ENCODE measurements around the gene ZFYVE26.

ZFYVE26 gene

DNA sequence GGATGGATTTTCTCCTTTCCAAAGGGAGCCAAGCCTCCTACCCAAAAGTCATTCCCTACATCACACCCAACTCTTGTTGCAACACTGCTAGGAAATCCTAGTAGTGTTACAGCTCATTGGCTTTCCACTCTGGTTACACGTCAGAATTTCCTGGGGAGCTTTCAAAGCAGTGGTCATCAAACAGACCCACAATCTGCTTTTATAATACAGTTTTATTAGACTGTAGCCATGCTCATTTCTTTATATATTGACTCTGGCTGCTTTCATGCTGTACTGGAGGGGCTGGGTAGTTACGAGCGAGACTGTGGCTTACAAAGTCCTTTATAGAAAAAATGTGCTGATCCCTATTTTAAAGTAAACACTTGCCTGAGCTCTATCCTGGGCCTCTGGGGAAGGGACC, 34.3 kb downstream of the ZFYVE26 start:
- TF ChIP-seq POU2F2 (IDR thresholded peaks at IDR 0.05; ENCODE audit: low read depth, low read length), result no peak
- TF ChIP-seq PAX5 (IDR thresholded peaks at IDR 0.05; ENCODE audit: insufficient read depth, low read length, severe bottlenecking), result no peak
- no peak for TF ChIP-seq POLR2AphosphoS5 (IDR thresholded peaks at IDR 0.05; ENCODE audit: low read depth, low read length)
- no peak for TF ChIP-seq SPI1 (IDR thresholded peaks at IDR 0.05; ENCODE audit: low read depth, low read length)
- TF ChIP-seq TAF1 (IDR thresholded peaks at IDR 0.05; ENCODE audit: low read depth, low read length), result no peak
- TF ChIP-seq POLR2A (IDR thresholded peaks at IDR 0.05; ENCODE audit: low read depth, low read length), result no peak
- DNase-seq (ENCODE audit: insufficient read length, low spot score) (no peak), FAIRE-seq (no peak)

DNA sequence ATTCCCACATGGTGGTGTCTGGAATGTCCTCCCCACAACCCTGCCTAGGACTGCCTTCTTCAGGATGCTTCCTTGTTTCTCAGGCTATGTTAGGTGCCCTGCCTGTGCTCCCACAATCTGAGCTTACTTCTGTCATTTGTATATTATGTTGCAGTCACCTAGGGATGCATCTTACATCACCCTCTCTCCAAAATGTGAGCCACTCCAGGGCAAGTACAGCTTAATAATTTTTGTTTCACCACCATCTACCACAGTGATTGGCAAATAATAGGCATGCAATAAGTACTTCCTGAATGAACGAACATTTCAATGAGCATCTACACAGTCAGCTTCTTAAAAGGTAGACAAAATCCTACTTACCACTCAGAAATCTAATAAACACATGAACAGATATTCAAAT, 37.6 kb downstream of the ZFYVE26 start:
- no peak for FAIRE-seq
- TF ChIP-seq POU2F2 (IDR thresholded peaks at IDR 0.05; ENCODE audit: low read depth, low read length), result no peak
- TF ChIP-seq PAX5 (IDR thresholded peaks at IDR 0.05; ENCODE audit: insufficient read depth, low read length, severe bottlenecking), result no peak
- TF ChIP-seq POLR2AphosphoS5 (IDR thresholded peaks at IDR 0.05; ENCODE audit: low read depth, low read length), result no peak
- TF ChIP-seq POLR2A (IDR thresholded peaks at IDR 0.05; ENCODE audit: low read depth, low read length), result no peak
- TF ChIP-seq SPI1 (IDR thresholded peaks at IDR 0.05; ENCODE audit: low read depth, low read length), result no peak
- TF ChIP-seq TAF1 (IDR thresholded peaks at IDR 0.05; ENCODE audit: low read depth, low read length), result no peak
- no peak for DNase-seq (ENCODE audit: insufficient read length, low spot score)

DNA sequence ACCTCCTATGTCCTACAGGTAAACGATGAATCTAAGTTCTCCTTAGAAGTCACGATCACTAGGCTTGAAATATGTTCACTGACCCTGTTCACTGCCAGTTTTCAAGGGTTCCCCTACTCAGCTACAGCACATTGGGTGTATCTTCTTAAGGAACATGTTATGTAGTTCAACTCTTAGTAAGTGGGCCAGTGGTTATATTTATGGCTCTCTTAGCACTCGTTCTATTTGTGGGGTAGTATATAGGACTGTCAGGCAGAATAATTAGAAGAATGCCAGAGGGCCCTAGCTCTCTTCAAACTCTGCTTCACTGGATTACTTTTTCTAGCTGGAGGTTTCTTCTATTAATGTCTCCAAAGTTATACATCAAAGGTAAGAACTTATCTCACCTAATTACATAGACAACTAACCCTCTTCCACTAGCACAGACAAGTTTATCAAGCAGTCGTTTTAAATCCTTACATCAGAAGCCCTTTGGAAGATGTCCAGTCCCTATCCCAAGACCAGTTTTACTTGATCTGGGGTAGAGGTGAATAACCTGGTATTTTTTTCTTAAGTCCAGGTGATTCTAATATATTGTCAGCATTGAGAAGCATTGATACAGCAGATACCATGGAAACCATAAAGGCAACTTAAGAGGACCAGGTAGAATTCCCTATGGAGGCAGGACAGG, 39.6 kb downstream of the ZFYVE26 start:
- TF ChIP-seq POLR2A (IDR thresholded peaks at IDR 0.05; ENCODE audit: low read depth, low read length) (no peak), SPI1 (IDR thresholded peaks at IDR 0.05; ENCODE audit: low read depth, low read length) (no peak), POLR2AphosphoS5 (IDR thresholded peaks at IDR 0.05; ENCODE audit: low read depth, low read length) (no peak), PAX5 (IDR thresholded peaks at IDR 0.05; ENCODE audit: insufficient read depth, low read length, severe bottlenecking) (no peak), TAF1 (IDR thresholded peaks at IDR 0.05; ENCODE audit: low read depth, low read length) (no peak), POU2F2 (IDR thresholded peaks at IDR 0.05; ENCODE audit: low read depth, low read length) (no peak)
- DNase-seq (ENCODE audit: insufficient read length, low spot score) (no peak), FAIRE-seq (no peak)

DNA sequence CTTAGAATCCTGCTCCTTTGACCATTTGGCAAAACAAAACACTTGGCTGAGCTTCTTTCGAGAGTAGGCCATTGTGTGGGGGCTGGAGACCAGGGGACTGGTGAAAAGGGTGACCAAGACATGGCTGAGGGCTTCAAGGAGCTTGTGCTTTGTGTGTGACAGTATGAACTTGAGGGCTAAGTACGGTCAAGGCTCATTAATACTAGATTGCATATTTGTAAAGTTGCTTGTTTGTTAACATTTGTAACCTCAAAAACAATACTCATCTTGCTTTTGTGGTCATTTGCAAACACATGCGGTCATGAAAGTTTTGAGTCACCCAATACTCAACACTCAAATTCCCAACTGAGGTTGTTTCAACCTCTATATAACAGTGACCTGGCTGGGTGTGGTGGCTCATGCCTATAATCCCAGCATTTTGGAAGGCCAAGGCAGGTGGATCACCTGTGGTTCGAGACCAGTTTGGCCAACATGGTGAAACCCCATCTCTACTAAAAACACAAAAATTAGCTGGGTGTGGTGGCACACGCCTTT, 42.5 kb downstream of the ZFYVE26 start:
- FAIRE-seq (no peak), DNase-seq (ENCODE audit: insufficient read length, low spot score) (no peak)
- TF ChIP-seq PAX5 (IDR thresholded peaks at IDR 0.05; ENCODE audit: insufficient read depth, low read length, severe bottlenecking) (no peak), SPI1 (IDR thresholded peaks at IDR 0.05; ENCODE audit: low read depth, low read length) (no peak), POU2F2 (IDR thresholded peaks at IDR 0.05; ENCODE audit: low read depth, low read length) (no peak), POLR2AphosphoS5 (IDR thresholded peaks at IDR 0.05; ENCODE audit: low read depth, low read length) (no peak), POLR2A (IDR thresholded peaks at IDR 0.05; ENCODE audit: low read depth, low read length) (no peak), TAF1 (IDR thresholded peaks at IDR 0.05; ENCODE audit: low read depth, low read length) (no peak)

DNA sequence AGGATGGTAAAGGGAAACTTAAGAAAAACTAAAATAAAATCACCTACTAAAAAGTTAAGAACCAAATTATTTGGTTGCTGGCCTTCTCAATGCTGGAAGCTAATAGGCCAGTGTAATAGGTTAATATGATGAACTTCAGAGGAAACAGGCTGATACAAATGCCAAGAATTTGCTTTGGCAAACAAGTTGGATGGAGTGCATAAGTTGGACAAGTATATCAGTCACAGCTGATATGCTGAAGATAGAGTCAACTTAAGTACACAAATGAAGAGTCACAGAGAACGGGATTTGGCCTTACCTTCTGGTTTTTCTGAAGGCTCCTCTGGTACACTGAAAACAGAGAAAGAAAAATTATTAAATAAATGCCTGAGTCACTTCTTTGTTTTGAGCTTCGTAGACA, 48.2 kb downstream of the ZFYVE26 start:
- DNase-seq (ENCODE audit: insufficient read length, low spot score) (no peak), FAIRE-seq (no peak)
- TF ChIP-seq PAX5 (IDR thresholded peaks at IDR 0.05; ENCODE audit: insufficient read depth, low read length, severe bottlenecking), result no peak
- no peak for TF ChIP-seq POLR2A (IDR thresholded peaks at IDR 0.05; ENCODE audit: low read depth, low read length)
- TF ChIP-seq POLR2AphosphoS5 (IDR thresholded peaks at IDR 0.05; ENCODE audit: low read depth, low read length), result no peak
- no peak for TF ChIP-seq SPI1 (IDR thresholded peaks at IDR 0.05; ENCODE audit: low read depth, low read length)

DNA sequence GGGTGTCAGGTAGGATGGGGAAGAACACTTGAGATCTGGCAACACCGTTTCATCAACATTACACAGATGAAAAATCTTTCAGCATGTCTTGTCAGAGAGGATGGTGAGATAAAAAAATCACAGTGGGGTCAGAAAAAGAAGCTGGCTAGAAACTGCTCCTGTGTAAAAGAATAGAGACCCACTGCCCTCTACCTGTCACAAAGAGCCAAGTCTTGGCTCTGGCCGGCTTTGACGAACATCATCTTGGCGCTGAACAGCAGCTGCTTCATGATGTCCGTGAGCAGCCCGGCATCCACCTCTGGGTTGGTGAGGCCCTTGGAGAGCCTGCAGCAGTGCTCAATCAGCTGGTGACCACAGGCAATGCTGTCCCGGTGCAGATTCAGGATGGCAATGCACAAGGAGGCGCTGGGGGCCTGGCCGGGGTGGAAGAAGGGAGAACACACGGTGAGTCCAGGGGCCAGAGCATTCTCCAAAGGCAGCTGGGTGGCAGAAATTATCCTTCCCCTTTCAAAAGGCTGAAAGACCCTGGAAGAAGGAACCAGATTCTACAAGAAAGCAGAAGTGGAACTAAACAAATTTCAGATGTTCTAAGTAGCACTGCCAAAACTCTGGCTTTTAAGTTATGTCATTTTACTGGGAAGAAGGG, 50.2 kb downstream of the ZFYVE26 start:
- TF ChIP-seq POLR2AphosphoS5 (IDR thresholded peaks at IDR 0.05; ENCODE audit: low read depth, low read length) (no peak), SPI1 (IDR thresholded peaks at IDR 0.05; ENCODE audit: low read depth, low read length) (peak; percentile 87), POU2F2 (IDR thresholded peaks at IDR 0.05; ENCODE audit: low read depth, low read length) (no peak), POLR2A (IDR thresholded peaks at IDR 0.05; ENCODE audit: low read depth, low read length) (no peak), PAX5 (IDR thresholded peaks at IDR 0.05; ENCODE audit: insufficient read depth, low read length, severe bottlenecking) (no peak), TAF1 (IDR thresholded peaks at IDR 0.05; ENCODE audit: low read depth, low read length) (no peak)
- DNase-seq (ENCODE audit: insufficient read length, low spot score), result no peak
- no peak for FAIRE-seq

DNA sequence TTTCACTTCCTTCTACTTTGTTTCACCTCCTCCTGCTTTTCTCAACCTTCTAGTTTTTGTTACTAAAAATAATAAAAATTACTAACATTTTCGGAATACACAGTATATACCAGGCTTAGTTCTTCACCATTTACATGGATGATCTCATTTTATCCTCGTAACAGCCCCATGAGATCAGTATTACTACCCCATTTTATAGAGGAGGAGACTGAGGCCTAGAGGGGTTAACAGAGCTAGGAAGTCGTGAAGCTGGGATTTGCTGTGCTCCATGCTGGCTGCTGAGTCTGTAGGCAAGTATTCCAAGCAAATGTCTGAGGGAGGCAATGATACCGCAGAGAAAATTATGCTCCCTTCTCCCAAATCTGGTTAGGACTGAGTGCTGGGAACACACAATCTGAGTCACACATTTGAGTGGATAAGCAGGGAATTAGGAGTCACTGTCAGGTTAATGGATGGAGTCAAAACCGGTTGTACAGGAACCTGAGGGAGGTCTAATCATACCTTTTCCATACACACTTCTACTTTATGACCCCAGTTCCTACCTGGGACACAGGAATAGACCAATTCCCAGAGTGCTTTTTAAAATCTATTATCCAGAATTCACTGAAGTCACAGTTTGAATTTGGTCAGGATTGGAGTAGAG, 51.1 kb downstream of the ZFYVE26 start:
- TF ChIP-seq PAX5 (IDR thresholded peaks at IDR 0.05; ENCODE audit: insufficient read depth, low read length, severe bottlenecking), result no peak
- no peak for TF ChIP-seq POU2F2 (IDR thresholded peaks at IDR 0.05; ENCODE audit: low read depth, low read length)
- TF ChIP-seq TAF1 (IDR thresholded peaks at IDR 0.05; ENCODE audit: low read depth, low read length), result no peak
- TF ChIP-seq POLR2A (IDR thresholded peaks at IDR 0.05; ENCODE audit: low read depth, low read length), result no peak
- no peak for TF ChIP-seq SPI1 (IDR thresholded peaks at IDR 0.05; ENCODE audit: low read depth, low read length)
- no peak for TF ChIP-seq POLR2AphosphoS5 (IDR thresholded peaks at IDR 0.05; ENCODE audit: low read depth, low read length)
- FAIRE-seq (no peak), DNase-seq (ENCODE audit: insufficient read length, low spot score) (no peak)

DNA sequence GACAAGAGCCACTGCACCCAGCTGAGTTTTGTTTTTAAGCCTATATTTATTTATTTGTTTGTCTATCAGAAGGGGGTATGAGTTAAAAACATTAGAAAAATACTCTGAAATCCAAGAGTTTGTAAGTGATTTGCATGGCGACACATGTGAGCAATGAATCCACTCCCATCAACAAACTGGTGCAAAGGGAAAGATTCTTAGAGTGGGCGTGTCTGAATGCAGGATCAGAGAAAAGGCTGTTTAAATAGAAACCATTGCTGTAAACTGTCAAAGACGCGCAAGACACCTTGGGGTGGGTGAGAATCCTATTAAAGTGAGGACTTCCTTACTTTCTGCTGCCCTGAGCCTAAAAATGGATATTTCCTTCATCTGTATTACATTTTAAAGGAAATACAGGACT, 51.9 kb downstream of the ZFYVE26 start:
- no peak for TF ChIP-seq POLR2A (IDR thresholded peaks at IDR 0.05; ENCODE audit: low read depth, low read length)
- no peak for DNase-seq (ENCODE audit: insufficient read length, low spot score)
- FAIRE-seq, result no peak

DNA sequence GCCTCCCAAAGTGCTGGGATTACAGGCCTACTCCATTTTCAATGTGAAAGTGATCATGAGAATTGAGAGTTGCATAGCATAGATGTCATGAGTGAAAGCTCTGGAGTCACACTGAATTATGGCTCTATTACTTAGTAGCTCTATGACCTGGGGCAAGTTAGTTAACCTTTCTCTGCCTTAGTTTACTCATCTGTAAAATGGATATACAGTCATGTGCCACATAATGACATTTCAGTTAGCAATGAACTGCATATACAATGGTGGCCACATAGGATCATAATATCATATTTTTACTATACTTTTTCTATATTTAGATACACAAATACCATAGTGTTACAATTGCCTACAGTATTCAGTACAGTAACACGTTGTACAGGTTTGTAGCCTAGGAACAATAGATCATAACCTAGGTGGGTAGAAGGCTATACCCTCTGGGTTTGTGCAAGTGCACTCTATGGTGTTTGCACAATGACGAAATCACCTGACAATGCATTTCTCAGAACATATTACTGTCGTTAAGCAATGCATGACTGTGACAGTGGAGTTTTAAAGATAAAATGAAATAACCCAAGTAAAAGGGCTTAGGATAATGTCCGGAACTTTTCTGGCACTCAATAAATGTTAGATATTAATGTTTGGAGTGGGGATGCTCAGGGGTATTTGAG, 53.1 kb downstream of the ZFYVE26 start:
- DNase-seq (ENCODE audit: insufficient read length, low spot score), result no peak
- TF ChIP-seq PAX5 (IDR thresholded peaks at IDR 0.05; ENCODE audit: insufficient read depth, low read length, severe bottlenecking) (no peak), SPI1 (IDR thresholded peaks at IDR 0.05; ENCODE audit: low read depth, low read length) (no peak), POU2F2 (IDR thresholded peaks at IDR 0.05; ENCODE audit: low read depth, low read length) (no peak), TAF1 (IDR thresholded peaks at IDR 0.05; ENCODE audit: low read depth, low read length) (no peak), POLR2A (IDR thresholded peaks at IDR 0.05; ENCODE audit: low read depth, low read length) (no peak), POLR2AphosphoS5 (IDR thresholded peaks at IDR 0.05; ENCODE audit: low read depth, low read length) (no peak)
- no peak for FAIRE-seq
